SU-DHL-6 (cell line): ENCODE results near the gene PBXIP1.

Source experiments
- H2AFZ ChIP-seq: fragments of 200-600 bp; sonication (generic); 2 replicates; pipeline ENCODE4 v1.6.1; 2014; ENCODE audit warnings: low read depth, mild to moderate bottlenecking, moderate library complexity, mixed read lengths, antibody characterized with exemption, low read length; ENCODE audit not compliant: severe bottlenecking
- H3F3A ChIP-seq: fragments of 200-600 bp; shearing (Covaris generic); 2 replicates; pipeline ENCODE4 v1.6.0; 2016; ENCODE audit warnings: antibody characterized with exemption, mild to moderate bottlenecking; ENCODE audit not compliant: insufficient read depth
- H3K27ac ChIP-seq: fragments of 200-600 bp; sonication (generic); 2 replicates; pipeline ENCODE4 v1.5.1; 2016; ENCODE audit warnings: low read depth, mild to moderate bottlenecking, low read length, moderate library complexity, mixed read lengths
- H3K27me3 ChIP-seq: fragments of 200-600 bp; sonication (generic), shearing (Covaris generic); 2 replicates; pipeline ENCODE4 v1.6.0; 2014; ENCODE audit warnings: mild to moderate bottlenecking, low read length
- H3K36me3 ChIP-seq: fragments of 200-600 bp; sonication (generic); 2 replicates; pipeline ENCODE4 v1.6.1; 2014; ENCODE audit warnings: mild to moderate bottlenecking, low read length, mixed read lengths
- H3K4me2 ChIP-seq: fragments of 300-600, 200-600 bp; shearing (Covaris generic), sonication (generic); 2 replicates; pipeline ENCODE4 v1.6.0; 2014; ENCODE audit warnings: low read length, low read depth, mild to moderate bottlenecking; ENCODE audit not compliant: poor library complexity, severe bottlenecking
- H3K4me3 ChIP-seq: fragments of 200-600 bp; sonication (generic); 2 replicates; pipeline ENCODE4 v1.5.1; 2014; ENCODE audit warnings: antibody characterized with exemption, low read length, mild to moderate bottlenecking, mixed read lengths; ENCODE audit not compliant: insufficient read depth, poor library complexity, severe bottlenecking
- H3K79me2 ChIP-seq: fragments of 200-600 bp; sonication (generic); 2 replicates; pipeline ENCODE4 v1.6.1; 2014; ENCODE audit warnings: mild to moderate bottlenecking, low read length, moderate library complexity; ENCODE audit not compliant: insufficient read depth
- H3K9ac ChIP-seq: fragments of 200-600 bp; sonication (generic); 2 replicates; pipeline ENCODE4 v1.7.0; 2014; ENCODE audit warnings: mild to moderate bottlenecking, low read length
- H3K9me2 ChIP-seq: fragments of 200-600 bp; sonication (generic); replicated peaks from 2 replicates; pipeline ENCODE4 v1.6.1; 2014; ENCODE audit warnings: low read length; ENCODE audit not compliant: insufficient read depth
- H3K9me3 ChIP-seq: fragments of 200-600 bp; sonication (generic); 2 replicates; pipeline ENCODE4 v1.6.1; 2014; ENCODE audit warnings: low read length, mixed read lengths; ENCODE audit not compliant: insufficient read depth
- H4K20me1 ChIP-seq: fragments of 200-600 bp; sonication (generic); 2 replicates; pipeline ENCODE4 v1.6.1; 2014; ENCODE audit warnings: low read depth, mild to moderate bottlenecking, antibody characterized with exemption, low read length, moderate library complexity, mixed read lengths
- CTCF ChIP-seq: fragments of 200-600 bp; sonication (generic); IDR thresholded peaks from one replicate; pipeline ENCODE4 v1.5.1; 2017; ENCODE audit warnings: antibody characterized with exemption, mild to moderate bottlenecking, low read length, moderate library complexity; ENCODE audit not compliant: insufficient read depth, poor library complexity, severe bottlenecking
- EZH2phosphoT487 ChIP-seq: fragments of 200-600 bp; sonication (generic), shearing (Covaris generic); conservative IDR thresholded peaks from 2 replicates; pipeline ENCODE4 v1.6.1; 2018; ENCODE audit warnings: mild to moderate bottlenecking, antibody characterized with exemption, low read length, moderate library complexity, mixed read lengths

Gene PBXIP1

GRCh38 chr1:154943649-154944400 is 12.1 kb downstream of the PBXIP1 start:
- H3K27me3 ChIP-seq = no peaks in the 10 kb centered on the region
- TF ChIP-seq CTCF (peak; percentile 78), EZH2phosphoT487 (no peak)
- no peaks in the 10 kb centered on the region for H3K79me2 ChIP-seq
- no peaks in the 10 kb centered on the region for H3K9me2 ChIP-seq
- no peak overlapping the region for H3K4me3 ChIP-seq
- peak overlapping the region; percentile 60 for H3K4me2 ChIP-seq
- peaks cover 5% of the 10 kb centered on the region; the same call in 1 of the 2 replicates for H3F3A ChIP-seq
- no peak overlapping the region for H2AFZ ChIP-seq
- no peaks in the 10 kb centered on the region for H3K36me3 ChIP-seq
- peak overlapping the region; percentile 60 for H3K9ac ChIP-seq
- peak overlapping the region; percentile 88 for H3K27ac ChIP-seq
- H3K9me3 ChIP-seq = no peaks in the 10 kb centered on the region
- H4K20me1 ChIP-seq = no peaks in the 10 kb centered on the region

- peak overlapping the region; percentile 60 for H3K4me2 ChIP-seq
- H3K4me3 ChIP-seq = peak overlapping the region; percentile 42
- H3K79me2 ChIP-seq = no peaks in the 10 kb centered on the region
- H3K36me3 ChIP-seq = no peaks in the 10 kb centered on the region
- peak overlapping the region; percentile 60 for H3K9ac ChIP-seq
- peak overlapping the region; percentile 88 for H3K27ac ChIP-seq
- no peak overlapping the region for H2AFZ ChIP-seq
- no peaks in the 10 kb centered on the region for H4K20me1 ChIP-seq
- H3K9me3 ChIP-seq = no peaks in the 10 kb centered on the region
- H3K27me3 ChIP-seq = no peaks in the 10 kb centered on the region
- H3K9me2 ChIP-seq = no peaks in the 10 kb centered on the region
- H3F3A ChIP-seq = peaks cover 15% of the 10 kb centered on the region
- TF ChIP-seq CTCF (no peak), EZH2phosphoT487 (no peak)
Measured at GRCh38 chr1:154941333-154942013, 14.4 kb downstream of the PBXIP1 start.

GRCh38 chr1:154940651-154941194 is 15.2 kb downstream of the PBXIP1 start:
- Histone ChIP-seq H3K4me3 (no peak overlapping the region), H4K20me1 (no peaks in the 10 kb centered on the region), H3K79me2 (peaks cover 6% of the 10 kb centered on the region; the same call in 1 of the 2 replicates), H3K27ac (peak overlapping the region; percentile 88), H3F3A (peaks cover 15% of the 10 kb centered on the region), H3K9me3 (no peaks in the 10 kb centered on the region), H3K9me2 (no peaks in the 10 kb centered on the region), H3K36me3 (no peaks in the 10 kb centered on the region), H3K9ac (no peak overlapping the region; the same call in 1 of the 2 replicates), H2AFZ (no peak overlapping the region), H3K4me2 (peak overlapping the region; percentile 60), H3K27me3 (no peaks in the 10 kb centered on the region)
- TF ChIP-seq CTCF = no peak
- no peak for TF ChIP-seq EZH2phosphoT487
